Sciatic nerve (tissue), 2 donors: ENCODE results near the gene CROCC. TPM values are rescaled to one million over a fixed set of nuclear protein-coding genes. Genes with fewer than 3 reads are reported as not detected.
"Not testable (repeated sequence)": the region's sequence is repeated elsewhere in the genome, so short reads cannot be mapped to it uniquely, and the experiment has no call there.

Experiments used
- ATAC-seq: fragments of 200-7000 bp; cut with Tn5 transposase; one replicate; pipeline ENCODE4 v1.9.1; 2020; ENCODE audit warnings: mild to moderate bottlenecking, moderate library complexity
- DNase-seq: peaks from one replicate; pipeline ENCODE4 v3.0.0-alpha.2; 2020; ENCODE audit warnings: low spot score
- intact Hi-C: fragments of 100-400 bp; cut with DNase I; formaldehyde crosslinking; loops from one replicate; pipeline ENCODE4 v1.14.2; 2022
- total RNA-seq: library from RNA; stranded (reverse); fragmentation: NEBNext Ultra II Directional; extraction: Animal tissue kit (Norgen Biotek cat#: 25700); gene quantifications from one replicate; pipeline ENCODE4 v1.2.1, GENCODE V29; 2021
- donor health status: DM: no; HTN: no; CAD: no.
- donor health status: DM: no; HTN: no; CAD: no.

Gene CROCC
- total RNA-seq, 1 donor from 2014 or later = 35.7 TPM

DNA sequence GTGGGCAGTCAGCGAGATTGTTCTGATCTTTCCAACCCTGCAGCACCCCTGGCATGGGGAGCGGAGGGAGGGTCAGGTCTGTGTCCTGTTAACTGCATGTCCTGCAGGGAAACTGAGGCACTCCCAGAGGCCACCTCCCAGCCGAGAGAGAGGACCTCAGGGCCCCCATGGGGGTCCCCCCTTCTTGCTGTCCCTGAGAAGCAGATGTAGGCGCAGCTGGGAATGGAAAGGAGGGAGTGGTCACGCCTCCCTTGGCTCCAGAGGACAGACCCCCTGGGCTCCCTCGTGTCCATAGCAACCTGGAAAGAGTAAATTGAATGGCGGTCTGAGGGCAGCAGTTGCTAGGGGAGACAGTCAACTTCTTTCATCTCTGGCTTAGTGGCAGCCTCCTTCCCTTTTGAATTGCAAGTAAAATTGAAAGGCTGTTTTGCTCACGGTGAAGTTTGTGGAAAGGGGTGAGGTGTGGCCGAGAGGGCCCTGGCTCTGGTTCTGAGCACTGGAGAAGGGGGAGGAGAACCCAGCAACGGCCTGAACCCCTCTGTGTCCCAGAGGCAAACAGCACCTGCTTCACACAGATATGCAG is 4.9 kb downstream of the CROCC start:
- intact Hi-C loops = no loop called here
- no peak for ATAC-seq
- no peak for DNase-seq

DNA sequence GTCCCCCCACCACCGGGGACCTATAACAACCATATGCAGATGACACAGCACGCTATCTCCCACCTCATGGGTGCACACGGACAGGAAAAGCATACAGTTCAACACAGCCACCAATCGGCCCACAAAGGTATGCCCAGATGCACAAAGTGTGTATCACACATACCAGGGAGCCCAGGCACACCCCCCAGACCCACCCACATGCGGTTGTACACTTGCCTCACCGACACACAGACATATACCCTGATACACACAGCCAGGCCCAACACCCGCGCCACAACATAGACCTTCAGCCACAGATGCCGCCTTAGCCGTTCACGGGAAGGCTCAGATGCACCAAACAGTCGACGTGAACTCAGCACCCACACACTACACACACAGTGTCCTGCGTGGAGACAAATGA is 5.5 kb downstream of the CROCC start:
- DNase-seq (no peak), ATAC-seq (no peak)
- intact Hi-C loops = no loop called here

DNA sequence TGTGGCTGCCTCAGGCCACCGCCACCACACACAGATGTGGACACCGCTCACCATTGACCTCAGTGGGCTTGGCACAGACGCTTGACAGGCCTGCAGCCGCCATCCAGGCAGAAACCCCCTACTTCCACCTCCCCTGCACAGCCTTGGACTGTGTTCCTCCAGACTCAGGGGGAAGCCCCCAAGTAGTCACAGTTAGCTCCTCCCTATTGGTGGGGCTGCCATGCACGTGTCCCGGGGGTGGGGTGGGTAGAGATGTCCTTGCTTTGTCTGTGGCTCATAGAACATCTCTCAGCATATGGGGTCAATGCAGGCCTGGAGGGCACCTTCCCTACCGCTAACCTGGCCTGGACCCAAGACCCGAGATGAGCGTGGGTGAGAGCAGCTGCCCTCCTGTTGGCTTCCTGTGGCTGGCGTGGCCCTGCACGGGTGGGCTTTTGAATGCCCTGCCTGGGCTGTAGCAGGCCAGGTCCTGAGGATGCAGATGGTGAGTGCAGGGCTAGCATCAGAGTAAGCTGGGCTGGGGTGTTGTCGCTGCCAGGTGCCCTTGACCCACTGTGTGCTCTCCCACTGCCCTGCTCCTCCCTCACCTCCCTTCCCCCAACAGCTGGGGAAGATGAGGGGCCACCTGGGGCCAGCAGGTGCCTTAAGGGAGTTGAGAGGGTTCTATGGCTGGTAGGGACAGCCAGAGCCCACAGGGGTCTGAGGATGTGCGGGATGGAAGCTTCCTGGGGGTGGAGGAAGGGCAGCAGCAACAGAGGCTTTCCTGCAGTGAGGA is 6.2 kb downstream of the CROCC start:
- ATAC-seq (no peak), DNase-seq (no peak)
- intact Hi-C loops = no loop called here

DNA sequence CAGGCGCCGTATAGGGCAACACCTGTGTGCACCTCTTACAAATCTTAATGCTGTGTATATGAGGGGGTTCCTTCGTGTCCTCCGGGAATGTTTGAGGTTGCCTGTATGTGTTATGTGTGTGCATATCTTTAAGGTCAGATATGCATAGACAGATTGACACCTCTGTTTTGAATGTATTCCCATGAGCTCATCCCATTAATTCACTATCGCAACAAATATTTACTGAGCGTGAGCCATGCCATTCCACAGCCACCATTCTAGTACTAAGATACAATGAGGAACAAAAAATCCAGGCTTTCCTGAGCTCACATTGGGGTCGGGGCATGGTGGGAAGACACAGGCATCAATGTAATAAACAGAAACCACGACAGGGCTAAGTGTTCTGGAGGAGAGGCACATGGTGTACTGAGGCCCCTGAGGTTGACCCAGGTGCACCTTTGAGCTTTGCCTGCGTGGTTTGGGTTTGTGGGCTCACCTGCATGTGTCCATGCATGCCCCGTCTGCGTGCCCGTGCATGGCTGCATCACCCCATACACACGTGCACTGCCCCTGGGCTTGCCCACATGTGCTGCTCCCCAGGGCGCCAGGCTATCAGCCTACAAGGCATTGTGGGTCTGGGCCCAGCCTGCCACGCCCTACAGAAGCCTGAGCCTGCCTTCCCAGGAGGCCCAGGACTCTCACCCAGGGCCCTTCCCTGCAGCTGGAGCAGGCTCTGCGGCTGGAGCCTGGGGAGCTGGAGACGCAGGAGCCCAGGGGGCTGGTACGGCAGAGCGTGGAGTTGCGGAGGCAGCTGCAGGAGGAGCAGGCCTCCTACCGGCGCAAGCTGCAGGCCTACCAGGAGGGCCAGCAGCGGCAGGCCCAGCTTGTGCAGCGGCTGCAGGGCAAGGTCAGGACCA is 7.7 kb downstream of the CROCC start:
- DNase-seq, intact Hi-C loops: not testable (repeated sequence)
- peak; percentile 21 for ATAC-seq

DNA sequence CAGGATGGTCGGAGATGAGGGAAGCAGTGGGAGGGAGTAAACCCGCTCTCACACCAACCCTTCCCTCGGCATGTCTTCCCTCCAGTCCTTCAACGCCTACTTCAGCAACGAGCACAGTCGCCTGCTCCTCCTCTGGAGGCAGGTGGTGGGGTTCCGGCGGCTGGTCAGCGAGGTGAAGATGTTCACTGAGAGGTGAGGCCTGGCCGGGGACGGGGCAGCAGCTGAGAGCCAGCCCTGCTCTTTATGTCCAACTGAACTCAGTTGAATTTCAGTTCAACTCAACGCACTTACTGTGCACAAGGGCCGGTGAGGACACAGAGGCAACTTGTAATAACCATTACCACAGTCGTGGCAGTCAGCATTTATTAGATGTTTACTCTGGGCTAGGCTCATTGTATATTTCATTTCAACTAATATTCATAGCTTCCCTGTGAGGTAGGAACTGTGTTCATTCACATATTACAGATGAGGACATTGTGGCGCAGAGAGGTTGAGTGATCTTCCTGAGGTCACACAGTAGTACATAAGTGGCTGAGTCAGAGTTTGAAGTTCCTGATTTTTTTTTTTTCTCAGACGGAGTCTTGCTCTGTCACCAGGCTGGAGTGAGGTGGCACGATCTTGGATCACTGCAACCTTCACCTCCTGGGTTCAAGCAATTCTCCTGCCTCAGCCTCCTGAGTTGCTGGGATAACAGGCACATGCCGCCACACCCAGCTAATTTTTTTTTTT is 9.6 kb downstream of the CROCC start:
- DNase-seq, intact Hi-C loops, ATAC-seq: not testable (repeated sequence)

DNA sequence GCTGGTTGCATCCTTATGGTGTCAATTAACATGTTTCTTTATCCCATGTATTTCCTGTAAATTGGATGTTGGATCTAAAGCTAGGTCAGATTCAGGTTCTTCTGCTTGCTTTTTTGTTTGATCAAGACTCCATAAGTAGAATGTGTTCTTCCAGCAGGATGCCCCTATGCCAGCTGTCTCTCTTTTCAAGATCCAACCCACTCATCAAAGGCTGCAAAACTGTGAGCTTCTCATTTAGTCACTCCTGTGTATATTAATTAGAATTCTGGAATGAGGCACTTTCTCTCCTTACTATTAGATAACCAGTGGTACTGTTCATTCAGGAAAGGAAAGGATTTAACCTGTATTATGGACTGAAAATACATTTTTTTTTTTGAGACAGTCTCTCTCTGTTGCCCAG is 12.2 kb downstream of the CROCC start:
- intact Hi-C loops, DNase-seq, ATAC-seq: not testable (repeated sequence)

DNA sequence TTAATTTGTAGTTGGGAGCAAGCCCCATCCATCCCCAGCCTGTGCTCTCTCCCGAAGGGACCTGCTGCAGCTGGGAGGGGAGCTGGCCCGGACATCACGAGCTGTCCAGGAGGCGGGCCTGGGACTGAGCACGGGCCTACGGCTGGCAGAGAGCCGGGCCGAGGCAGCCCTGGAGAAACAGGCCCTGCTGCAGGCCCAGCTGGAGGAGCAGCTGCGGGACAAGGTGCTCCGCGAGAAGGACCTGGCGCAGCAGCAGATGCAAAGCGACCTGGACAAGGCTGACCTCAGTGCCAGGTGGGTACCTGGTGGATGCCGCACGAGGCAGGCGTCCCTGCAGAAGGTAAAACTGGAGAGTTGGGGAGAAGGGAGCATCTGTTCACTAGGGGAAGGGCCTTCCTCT is 14.8 kb downstream of the CROCC start:
- ATAC-seq, DNase-seq, intact Hi-C loops: not testable (repeated sequence)

DNA sequence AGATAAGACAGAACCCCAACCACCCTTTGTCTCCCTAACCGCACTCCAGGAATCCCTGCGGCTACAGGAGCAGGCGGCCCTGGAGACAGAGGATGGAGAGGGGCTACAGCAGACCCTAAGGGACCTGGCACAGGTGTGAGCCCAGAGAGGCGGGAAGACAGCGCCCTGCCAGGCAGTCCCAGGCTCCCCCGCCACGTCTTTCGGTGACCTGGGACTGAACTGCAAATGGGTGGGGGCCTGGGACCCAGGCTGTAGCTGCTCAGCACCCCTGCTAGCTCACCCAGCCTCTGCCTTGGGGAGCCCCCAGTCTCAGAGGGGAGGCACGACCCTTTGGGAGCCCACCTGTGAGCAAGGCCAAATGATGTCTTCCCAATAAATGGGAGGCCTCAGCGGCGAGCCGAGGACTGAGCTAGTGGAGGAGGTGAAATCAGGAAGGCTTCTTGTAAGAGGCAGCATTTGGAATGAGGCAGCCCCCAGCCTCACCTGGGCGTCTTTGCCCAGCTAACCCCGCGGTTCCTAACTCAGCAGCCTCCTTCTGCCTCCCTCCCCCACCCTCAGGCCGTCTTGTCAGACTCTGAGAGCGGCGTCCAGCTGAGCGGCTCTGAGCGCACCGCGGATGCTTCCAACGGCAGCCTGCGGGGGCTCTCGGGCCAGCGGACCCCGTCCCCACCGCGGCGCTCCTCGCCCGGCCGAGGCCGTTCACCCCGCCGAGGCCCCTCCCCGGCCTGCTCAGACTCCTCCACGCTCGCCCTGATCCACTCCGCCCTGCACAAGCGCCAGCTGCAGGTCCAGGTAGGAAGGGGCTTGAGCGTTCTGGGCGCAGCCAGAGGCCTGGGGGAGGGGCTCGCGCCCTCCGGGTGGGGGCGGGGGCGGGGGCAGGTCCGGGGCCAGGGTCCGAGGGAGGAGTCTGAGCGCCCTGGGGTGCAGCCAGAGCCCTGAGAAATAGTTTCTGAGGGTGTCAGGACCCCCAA is 16.9 kb downstream of the CROCC start:
- intact Hi-C loops = no loop called here
- ATAC-seq (no peak), DNase-seq (no peak)

DNA sequence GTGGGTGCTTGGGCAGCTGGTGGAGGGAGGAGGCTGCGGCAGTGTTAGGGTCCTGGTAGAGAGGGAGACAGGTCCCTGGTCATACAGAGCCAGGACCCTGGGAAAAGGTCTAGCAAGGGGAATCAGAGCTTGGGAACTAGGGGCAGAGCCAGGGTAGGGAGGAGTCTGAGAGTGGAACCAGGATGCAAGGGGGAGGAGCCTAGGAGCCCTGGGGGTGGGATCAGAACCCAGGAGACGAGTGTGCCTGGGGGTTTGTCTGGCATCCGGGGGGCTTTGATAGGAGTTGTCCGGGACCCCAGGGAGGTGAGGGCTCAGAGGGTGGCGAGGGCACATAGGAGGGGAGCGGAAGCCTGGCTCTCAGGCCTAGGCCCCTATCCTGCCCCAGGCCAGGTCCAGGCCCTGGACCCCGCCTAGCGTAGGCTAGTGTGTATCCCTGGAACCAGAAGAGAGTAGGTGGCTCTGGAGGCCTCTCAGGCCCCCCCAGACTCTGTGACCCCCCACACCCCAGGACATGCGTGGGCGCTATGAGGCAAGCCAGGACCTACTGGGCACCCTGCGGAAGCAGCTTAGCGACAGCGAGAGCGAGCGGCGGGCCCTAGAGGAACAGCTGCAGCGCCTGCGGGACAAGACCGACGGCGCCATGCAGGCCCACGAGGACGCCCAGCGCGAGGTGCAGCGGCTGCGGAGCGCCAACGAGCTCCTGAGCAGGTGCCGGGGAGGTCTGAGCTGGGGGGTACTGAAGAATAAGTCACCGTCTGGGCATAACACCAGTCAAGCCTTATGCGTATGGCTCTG is 17.9 kb downstream of the CROCC start:
- ATAC-seq, intact Hi-C loops, DNase-seq: not testable (repeated sequence)

DNA sequence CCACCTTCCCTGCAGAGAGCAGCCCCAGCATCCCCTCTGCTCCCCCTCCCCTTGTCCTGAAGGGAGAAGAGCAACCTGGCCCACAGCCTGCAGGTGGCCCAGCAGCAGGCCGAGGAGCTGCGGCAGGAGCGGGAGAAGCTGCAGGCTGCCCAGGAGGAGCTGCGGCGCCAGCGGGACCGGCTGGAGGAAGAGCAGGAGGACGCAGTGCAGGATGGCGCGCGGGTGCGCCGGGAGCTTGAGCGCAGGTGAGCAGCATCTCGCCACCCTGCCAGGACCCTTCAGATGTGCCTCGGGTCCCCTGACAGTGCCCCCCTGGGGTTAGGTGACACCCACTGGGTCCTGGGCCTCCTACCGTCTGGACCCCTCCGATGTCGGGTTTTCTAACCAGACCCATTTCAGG is 22.3 kb downstream of the CROCC start:
- intact Hi-C loops = no loop called here
- ATAC-seq (no peak), DNase-seq (no peak)

DNA sequence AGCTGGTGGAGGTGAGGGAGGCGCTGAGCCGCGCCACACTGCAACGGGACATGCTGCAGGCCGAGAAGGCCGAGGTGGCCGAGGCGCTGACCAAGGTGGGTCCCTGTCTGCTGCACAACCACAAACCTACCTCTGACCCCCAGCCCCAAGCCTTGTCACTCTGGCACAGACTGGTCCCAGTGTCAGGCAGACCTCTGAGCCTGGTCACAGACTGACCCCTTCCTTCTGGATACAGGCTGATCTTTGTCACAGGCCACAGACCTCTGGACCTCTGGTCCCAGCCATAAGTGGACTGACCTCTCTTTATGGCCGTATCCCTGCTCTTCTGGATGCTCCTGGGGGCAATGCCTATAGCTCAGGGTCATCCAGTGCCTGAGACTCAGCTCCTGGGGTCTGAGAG is 23.8 kb downstream of the CROCC start:
- DNase-seq, intact Hi-C loops: not testable (repeated sequence)
- ATAC-seq = peak; percentile 21

DNA sequence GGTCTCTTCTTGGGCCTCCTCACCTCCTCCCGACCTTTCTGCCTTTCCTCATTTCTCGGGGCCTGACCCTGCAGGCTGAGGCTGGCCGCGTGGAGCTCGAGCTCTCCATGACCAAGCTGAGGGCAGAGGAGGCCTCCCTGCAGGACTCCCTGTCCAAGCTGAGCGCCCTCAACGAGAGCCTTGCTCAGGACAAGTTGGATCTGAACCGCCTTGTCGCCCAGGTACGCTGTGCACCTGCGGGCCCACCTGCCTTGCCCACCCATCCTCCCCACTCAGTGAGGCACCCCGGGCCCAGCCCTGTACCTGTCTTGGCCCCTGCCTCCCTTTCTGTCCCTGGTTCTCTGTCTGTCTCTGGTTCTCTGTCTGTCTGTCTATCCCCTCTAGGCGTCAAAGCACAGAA is 24.5 kb downstream of the CROCC start:
- ATAC-seq, DNase-seq, intact Hi-C loops: not testable (repeated sequence)

DNA sequence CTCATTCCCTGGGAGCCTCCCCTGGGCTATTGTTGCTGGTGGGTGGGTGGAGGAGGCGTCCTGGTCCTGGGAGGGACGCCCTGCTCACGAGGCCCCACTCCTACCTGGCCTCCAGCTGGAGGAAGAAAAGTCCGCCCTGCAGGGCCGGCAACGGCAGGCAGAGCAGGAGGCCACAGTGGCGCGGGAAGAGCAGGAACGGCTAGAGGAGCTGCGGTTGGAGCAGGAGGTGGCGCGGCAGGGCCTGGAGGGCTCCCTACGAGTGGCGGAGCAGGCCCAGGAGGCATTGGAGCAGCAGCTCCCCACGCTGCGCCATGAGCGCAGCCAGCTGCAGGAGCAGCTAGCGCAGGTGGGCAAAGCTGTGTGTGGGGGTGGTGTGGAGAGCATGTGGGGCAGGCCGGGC is 24.9 kb downstream of the CROCC start:
- ATAC-seq (no peak), DNase-seq (no peak)
- intact Hi-C loops = no loop called here

DNA sequence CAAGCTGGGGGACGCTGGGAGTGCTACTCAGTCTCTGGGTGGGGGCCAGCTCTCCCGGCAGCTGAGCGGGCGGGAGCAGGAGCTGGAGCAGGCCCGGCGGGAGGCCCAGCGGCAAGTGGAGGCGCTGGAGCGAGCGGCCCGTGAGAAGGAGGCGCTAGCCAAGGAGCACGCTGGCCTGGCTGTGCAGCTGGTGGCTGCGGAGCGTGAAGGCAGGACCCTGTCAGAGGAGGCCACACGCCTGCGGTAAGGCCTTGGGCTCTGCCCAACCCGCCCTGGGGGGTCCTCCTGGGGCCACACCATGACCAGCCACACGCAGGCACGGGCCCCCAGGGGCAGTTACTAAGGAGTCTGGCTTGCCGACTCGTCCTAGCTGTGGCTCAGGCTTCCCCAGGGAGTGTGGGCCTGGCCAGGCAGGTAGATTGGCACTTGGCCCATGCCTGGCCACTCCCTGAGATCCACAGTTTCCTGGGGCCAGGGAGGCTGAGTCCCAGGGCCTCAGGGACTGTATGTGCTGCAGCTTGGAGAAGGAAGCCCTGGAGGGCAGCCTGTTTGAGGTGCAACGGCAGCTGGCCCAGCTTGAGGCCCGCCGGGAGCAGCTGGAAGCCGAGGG is 26.7 kb downstream of the CROCC start:
- intact Hi-C loops, DNase-seq, ATAC-seq: not testable (repeated sequence)

DNA sequence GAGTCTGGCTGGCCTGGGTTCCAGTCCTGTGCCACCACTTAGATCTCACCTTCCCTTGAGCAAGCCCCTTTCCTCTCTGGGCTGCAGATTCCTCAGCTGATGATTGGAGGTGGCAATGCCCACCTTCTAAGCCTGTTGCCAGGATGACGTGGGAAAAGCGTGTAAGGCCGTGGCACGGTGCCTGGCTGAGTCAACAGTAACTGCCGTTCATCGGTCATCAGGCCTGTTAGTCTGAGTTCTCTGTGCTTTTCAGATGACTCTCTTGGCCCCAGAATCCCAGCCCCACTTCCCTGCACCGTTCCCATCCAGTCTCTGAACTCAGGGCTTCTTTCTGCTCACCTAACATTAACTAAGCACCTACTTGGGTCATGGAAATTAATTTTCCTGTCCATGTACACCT is 27.3 kb downstream of the CROCC start:
- ATAC-seq, DNase-seq, intact Hi-C loops: not testable (repeated sequence)

DNA sequence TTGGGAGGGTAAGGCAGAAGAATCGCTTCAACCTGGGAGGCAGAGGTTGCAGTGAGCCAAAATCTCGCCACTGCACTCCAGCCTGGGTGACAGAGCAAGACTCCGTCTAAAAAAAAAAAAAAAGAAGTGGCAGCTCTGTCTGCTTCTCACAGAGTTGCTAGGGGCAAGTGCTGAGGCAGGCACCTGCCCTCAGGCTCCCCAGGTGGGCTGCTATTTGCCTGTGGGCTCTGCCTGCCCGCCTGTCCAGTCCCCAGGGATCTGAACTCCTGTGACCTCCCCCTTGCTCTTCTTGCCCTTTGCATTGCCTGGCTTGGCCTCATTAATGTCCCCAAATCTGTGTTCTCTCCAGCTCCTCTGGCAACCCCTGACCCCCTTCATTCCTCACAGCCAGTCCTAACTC is 30.6 kb downstream of the CROCC start:
- not testable (repeated sequence) for DNase-seq, ATAC-seq
- intact Hi-C loops = loop anchor here (5.0 kb wide), 1 partner anchor 95 kb away; no protein-coding TSS in a partner anchor
